ENCODE measurements around the gene MSI1. TPM values are rescaled to one million over a fixed set of nuclear protein-coding genes. Genes with fewer than 3 reads are reported as not detected.
A peak's percentile ranks its signal among the peaks of the same experiment; 100 is the strongest.

Gene MSI1
- total RNA-seq, 2 donors from 2014 or later, result 0.66 to 1.3 TPM

DNA sequence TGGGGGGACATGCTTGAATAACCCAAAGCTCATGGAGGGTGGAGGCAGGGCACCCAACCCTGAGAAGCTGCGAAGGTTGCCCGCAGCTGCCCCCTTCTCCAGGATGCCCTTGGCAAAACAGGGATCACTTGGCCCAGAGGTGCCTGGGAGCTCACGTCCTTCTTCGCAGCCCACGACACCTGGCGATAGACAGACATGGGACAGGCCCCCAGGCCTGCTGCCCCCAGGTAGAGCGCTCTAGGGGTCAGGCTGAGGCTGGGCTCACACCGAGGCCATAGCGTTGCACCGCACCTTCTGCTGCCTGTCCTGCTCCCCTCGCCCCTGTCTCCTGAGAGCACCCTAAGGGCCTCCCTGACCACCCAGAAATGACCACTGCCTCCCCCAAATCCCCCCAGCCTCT is 21.2 kb downstream of the MSI1 start:
- peaks cover 36% of the 10 kb centered on the region for H3K4me1 ChIP-seq
- DNase-seq (no peak), ATAC-seq (no peak)
- no peaks in the 10 kb centered on the region for H3K27me3 ChIP-seq
- no peaks in the 10 kb centered on the region for H3K36me3 ChIP-seq (replicated peaks in 1 of 2; ENCODE audit: insufficient read depth in 1 of 2, low read depth in 2 of 2)
- WGBS, 2 donors, result 93 to 95% methylated on average over 4 to 11 of the region's 11 CpGs
- H3K27ac ChIP-seq, result no peak overlapping the region
- intact Hi-C loops (cut with DNase I), result no loop called here
- no peaks in the 10 kb centered on the region for H3K9me3 ChIP-seq
- H3K4me3 ChIP-seq, result no peak overlapping the region
- TF ChIP-seq, protein P1, sequence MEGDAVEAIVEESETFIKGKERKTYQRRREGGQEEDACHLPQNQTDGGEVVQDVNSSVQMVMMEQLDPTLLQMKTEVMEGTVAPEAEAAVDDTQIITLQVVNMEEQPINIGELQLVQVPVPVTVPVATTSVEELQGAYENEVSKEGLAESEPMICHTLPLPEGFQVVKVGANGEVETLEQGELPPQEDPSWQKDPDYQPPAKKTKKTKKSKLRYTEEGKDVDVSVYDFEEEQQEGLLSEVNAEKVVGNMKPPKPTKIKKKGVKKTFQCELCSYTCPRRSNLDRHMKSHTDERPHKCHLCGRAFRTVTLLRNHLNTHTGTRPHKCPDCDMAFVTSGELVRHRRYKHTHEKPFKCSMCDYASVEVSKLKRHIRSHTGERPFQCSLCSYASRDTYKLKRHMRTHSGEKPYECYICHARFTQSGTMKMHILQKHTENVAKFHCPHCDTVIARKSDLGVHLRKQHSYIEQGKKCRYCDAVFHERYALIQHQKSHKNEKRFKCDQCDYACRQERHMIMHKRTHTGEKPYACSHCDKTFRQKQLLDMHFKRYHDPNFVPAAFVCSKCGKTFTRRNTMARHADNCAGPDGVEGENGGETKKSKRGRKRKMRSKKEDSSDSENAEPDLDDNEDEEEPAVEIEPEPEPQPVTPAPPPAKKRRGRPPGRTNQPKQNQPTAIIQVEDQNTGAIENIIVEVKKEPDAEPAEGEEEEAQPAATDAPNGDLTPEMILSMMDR (IDR thresholded peaks at IDR 0.05), result no peak
- TF ChIP-seq POLR2A (IDR thresholded peaks at IDR 0.05), result no peak

DNA sequence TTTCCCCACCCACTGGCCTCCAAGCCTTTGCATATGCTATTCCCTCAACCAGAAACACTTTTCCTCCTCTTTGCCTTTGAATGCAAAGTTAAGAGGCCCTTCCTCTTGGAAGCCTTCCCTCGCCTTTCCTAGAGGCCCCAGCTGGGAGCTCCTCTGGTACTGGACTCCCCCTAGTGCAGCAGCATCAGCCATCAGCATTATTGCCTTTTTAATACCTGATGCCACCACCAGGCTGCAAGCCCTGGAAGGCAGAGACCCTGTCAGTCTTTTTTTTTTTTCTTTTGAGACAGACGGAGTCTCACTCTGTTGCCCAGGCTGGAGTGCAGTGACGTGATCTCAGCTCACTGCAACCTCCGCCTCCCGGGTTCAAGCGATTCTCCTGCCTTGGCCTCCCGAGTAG is 22.3 kb downstream of the MSI1 start:
- H3K27me3 ChIP-seq, result no peaks in the 10 kb centered on the region
- no peaks in the 10 kb centered on the region for H3K9me3 ChIP-seq
- peaks cover 36% of the 10 kb centered on the region for H3K4me1 ChIP-seq
- 93 to 95% methylated on average over 7 of the region's 7 CpGs for WGBS, 2 donors
- DNase-seq (no peak), ATAC-seq (no peak)
- TF ChIP-seq, protein P1 (IDR thresholded peaks at IDR 0.05), result peak in 1 of 7 experiments; percentile 18
- TF ChIP-seq POLR2A (IDR thresholded peaks at IDR 0.05), result no peak
- intact Hi-C loops (cut with DNase I), result no loop called here
- H3K27ac ChIP-seq, result no peak overlapping the region
- H3K4me3 ChIP-seq, result no peak overlapping the region
- no peaks in the 10 kb centered on the region for H3K36me3 ChIP-seq (replicated peaks in 1 of 2; ENCODE audit: insufficient read depth in 1 of 2, low read depth in 2 of 2)

DNA sequence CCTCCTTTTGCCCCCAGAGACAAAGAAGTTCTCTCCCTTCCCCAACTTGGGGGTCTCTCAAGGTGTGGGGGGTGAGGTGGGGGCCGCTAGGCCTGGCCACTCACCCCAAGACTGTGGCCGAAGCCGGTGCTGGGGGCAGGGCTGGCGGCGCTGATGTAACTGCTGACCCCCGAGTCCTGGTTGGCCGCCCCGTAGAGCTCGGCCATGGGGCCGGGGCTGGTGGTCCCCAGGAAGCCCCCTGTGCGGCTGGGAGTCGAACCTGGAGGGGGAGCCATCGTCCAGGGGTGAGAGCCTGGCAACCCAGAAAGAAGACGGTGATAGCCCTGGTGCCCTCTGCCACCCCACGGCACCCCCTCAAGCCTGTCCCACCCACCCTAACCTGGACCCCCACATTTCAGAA is 22.9 kb downstream of the MSI1 start:
- intact Hi-C loops (cut with DNase I), result no loop called here
- Histone ChIP-seq H3K27ac (no peak overlapping the region), H3K27me3 (no peaks in the 10 kb centered on the region), H3K4me3 (no peak overlapping the region), H3K9me3 (no peaks in the 10 kb centered on the region), H3K36me3 (replicated peaks in 1 of 2; ENCODE audit: insufficient read depth in 1 of 2, low read depth in 2 of 2) (no peaks in the 10 kb centered on the region), H3K4me1 (peaks cover 31% of the 10 kb centered on the region)
- no peak for TF ChIP-seq POLR2A (IDR thresholded peaks at IDR 0.05)
- TF ChIP-seq, protein P1 (IDR thresholded peaks at IDR 0.05), result no peak
- DNase-seq (no peak), ATAC-seq (no peak)
- 76 to 90% methylated on average over 4 to 14 of the region's 15 CpGs for WGBS, 2 donors

DNA sequence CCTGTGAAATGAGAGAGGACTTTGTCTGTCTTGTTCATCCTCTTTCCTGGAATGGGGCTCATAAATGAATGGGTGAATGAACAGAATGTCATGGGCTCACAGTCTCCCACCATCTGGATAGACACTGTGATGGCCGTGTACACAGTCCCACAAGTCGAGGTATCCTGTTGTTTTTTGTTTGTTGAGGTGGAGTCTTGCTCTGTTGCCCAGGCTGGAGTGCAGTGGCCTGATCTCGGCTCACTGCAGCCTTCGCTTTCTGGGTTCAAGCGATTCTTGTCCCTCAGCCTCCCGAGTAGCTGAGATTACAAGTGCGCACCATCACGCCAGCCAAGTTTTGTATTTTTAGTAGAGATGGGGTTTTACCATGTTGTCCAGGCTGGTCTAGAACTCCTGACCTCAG is 25.3 kb downstream of the MSI1 start:
- DNase-seq (no peak), ATAC-seq (no peak)
- TF ChIP-seq, protein P1 (IDR thresholded peaks at IDR 0.05), result no peak
- no peak for TF ChIP-seq POLR2A (IDR thresholded peaks at IDR 0.05)
- no peak overlapping the region for H3K4me3 ChIP-seq
- no peaks in the 10 kb centered on the region for H3K9me3 ChIP-seq
- no peak overlapping the region for H3K27ac ChIP-seq
- no peaks in the 10 kb centered on the region for H3K27me3 ChIP-seq
- intact Hi-C loops (cut with DNase I), result loop anchor here (5.0 kb wide), 1 partner anchor 89 kb away; no protein-coding TSS in a partner anchor
- no peaks in the 10 kb centered on the region for H3K36me3 ChIP-seq (replicated peaks in 1 of 2; ENCODE audit: insufficient read depth in 1 of 2, low read depth in 2 of 2)
- WGBS, 2 donors, result 83 to 84% methylated on average over 6 to 8 of the region's 8 CpGs
- H3K4me1 ChIP-seq, result peaks cover 10% of the 10 kb centered on the region

DNA sequence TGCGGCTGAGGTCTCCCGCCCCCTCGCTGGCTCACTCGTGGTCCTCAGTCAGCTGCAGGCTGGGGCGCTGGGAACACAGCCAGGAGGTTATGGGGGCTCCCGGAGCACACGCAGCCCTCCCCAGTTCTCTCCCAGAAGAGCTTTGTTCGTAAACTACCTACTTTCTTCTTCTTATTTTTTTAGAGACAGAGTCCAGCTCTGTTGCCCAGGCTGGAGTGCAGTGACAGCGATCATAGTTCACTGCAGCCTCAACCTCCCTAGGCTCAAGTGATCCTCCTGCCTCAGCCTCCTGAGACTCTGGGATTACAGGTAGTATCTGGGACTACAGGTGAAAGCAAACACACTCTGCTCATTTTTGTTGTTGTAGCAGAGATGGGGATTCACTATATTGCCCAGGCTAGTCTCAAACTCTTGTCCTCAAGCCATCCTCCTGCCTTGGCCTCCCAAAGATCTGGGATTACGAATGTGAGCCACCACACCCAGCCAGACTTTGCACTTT is 25.9 kb downstream of the MSI1 start:
- TF ChIP-seq, protein P1 (IDR thresholded peaks at IDR 0.05), result no peak
- no peak for TF ChIP-seq POLR2A (IDR thresholded peaks at IDR 0.05)
- ATAC-seq (no peak), DNase-seq (no peak)
- Histone ChIP-seq H3K27me3 (no peaks in the 10 kb centered on the region), H3K9me3 (no peaks in the 10 kb centered on the region), H3K4me1 (peaks cover 10% of the 10 kb centered on the region), H3K27ac (no peak overlapping the region), H3K36me3 (replicated peaks in 1 of 2; ENCODE audit: insufficient read depth in 1 of 2, low read depth in 2 of 2) (no peaks in the 10 kb centered on the region), H3K4me3 (no peak overlapping the region)
- intact Hi-C loops (cut with DNase I), result loop anchor here (5.0 kb wide), 1 partner anchor 89 kb away; no protein-coding TSS in a partner anchor
- 81 to 87% methylated on average over 10 of the region's 10 CpGs for WGBS, 2 donors

Data from body of pancreas (tissue), 4 donors.